Measurements from ENCODE around the gene PTPN3.
"Not testable (repeated sequence)": the region's sequence is repeated elsewhere in the genome, so short reads cannot be mapped to it uniquely, and the experiment has no call there.

Gene PTPN3

GRCh38 chr9:109534151-109534550, 36.0 kb upstream of the PTPN3 start:
- no peak for TF ChIP-seq CTCF (conservative IDR thresholded peaks at IDR 0.05; ENCODE audit: low read depth, low read length)
- no peak for DNase-seq (ENCODE audit: low read depth)
- H3K4me3 ChIP-seq (ENCODE audit: low read depth, low read length): no peak overlapping the region

- not testable (repeated sequence) for H3K4me3 ChIP-seq (ENCODE audit: low read depth, low read length); DNase-seq (ENCODE audit: low read depth)
These were observed 34.5 kb upstream of the PTPN3 start for GRCh38 chr9:109532652-109533051.

GRCh38 chr9:109522106-109522505, 24.0 kb upstream of the PTPN3 start:
- no peak for DNase-seq (ENCODE audit: low read depth)
- TF ChIP-seq CTCF (conservative IDR thresholded peaks at IDR 0.05; ENCODE audit: low read depth, low read length): no peak
- no peak overlapping the region for H3K4me3 ChIP-seq (ENCODE audit: low read depth, low read length)

- H3K4me3 ChIP-seq (ENCODE audit: low read depth, low read length): no peak overlapping the region
- peak; percentile 95 for TF ChIP-seq CTCF (conservative IDR thresholded peaks at IDR 0.05; ENCODE audit: low read depth, low read length)
- DNase-seq (ENCODE audit: low read depth): peak; percentile 87
These were observed 22.5 kb upstream of the PTPN3 start for GRCh38 chr9:109520475-109521132.

GRCh38 chr9:109519366-109519765, 21.3 kb upstream of the PTPN3 start:
- TF ChIP-seq CTCF (conservative IDR thresholded peaks at IDR 0.05; ENCODE audit: low read depth, low read length): no peak
- no peak for DNase-seq (ENCODE audit: low read depth)
- H3K4me3 ChIP-seq (ENCODE audit: low read depth, low read length): no peak overlapping the region

- no peak for TF ChIP-seq CTCF (conservative IDR thresholded peaks at IDR 0.05; ENCODE audit: low read depth, low read length)
- no peak overlapping the region for H3K4me3 ChIP-seq (ENCODE audit: low read depth, low read length)
- DNase-seq (ENCODE audit: low read depth): no peak
These were observed 20.7 kb upstream of the PTPN3 start for GRCh38 chr9:109518621-109519335.

- no peak overlapping the region for H3K4me3 ChIP-seq (ENCODE audit: low read depth, low read length)
- peak; percentile 41 for DNase-seq (ENCODE audit: low read depth)
- TF ChIP-seq CTCF (conservative IDR thresholded peaks at IDR 0.05; ENCODE audit: low read depth, low read length): no peak
These were observed 19.8 kb upstream of the PTPN3 start for GRCh38 chr9:109517901-109518377.

Measured in choroid plexus epithelial cell (primary cell).